Neural progenitor cell (in vitro differentiated cells): ENCODE data around the gene CHST3. TPM values are rescaled to one million over a fixed set of nuclear protein-coding genes. Genes with fewer than 3 reads are reported as not detected.
A peak's percentile ranks its signal among the peaks of the same experiment; 100 is the strongest.

Source experiments
- DNase-seq: peaks from one replicate; pipeline ENCODE4 v3.0.0-alpha.2; 2016; ENCODE audit warnings: low spot score
- H2AFZ ChIP-seq: fragments of 200-600 bp; sonication (generic); replicated peaks from 2 replicates; pipeline ENCODE4 v1.6.1; 2016; ENCODE audit warnings: antibody characterized with exemption
- H3F3A ChIP-seq: fragments of 200-600 bp; sonication (generic); 2 replicates; pipeline ENCODE4 v1.6.1; 2016; ENCODE audit warnings: antibody characterized with exemption, low read depth
- H3K27ac ChIP-seq: fragments of 200-600 bp; sonication (generic); 2 replicates; pipeline ENCODE4 v1.5.1; 2016; ENCODE audit warnings: mild to moderate bottlenecking
- H3K27me3 ChIP-seq: fragments of 200-600 bp; sonication (generic); 2 replicates; pipeline ENCODE4 v1.6.1; 2016; ENCODE audit warnings: mild to moderate bottlenecking, moderate library complexity
- H3K36me3 ChIP-seq: fragments of 200-600 bp; sonication (generic); 2 replicates; pipeline ENCODE4 v1.5.1; 2016
- H3K4me1 ChIP-seq: fragments of 200-600 bp; sonication (generic); 2 replicates; pipeline ENCODE4 v1.6.1; 2016; ENCODE audit warnings: mixed run types
- H3K4me2 ChIP-seq: fragments of 200-600 bp; sonication (generic); 2 replicates; pipeline ENCODE4 v1.6.1; 2016
- H3K4me3 ChIP-seq: fragments of 200-600 bp; sonication (generic); 2 replicates; pipeline ENCODE4 v1.5.1; 2016
- H3K79me2 ChIP-seq: fragments of 200-600 bp; sonication (generic); 2 replicates; pipeline ENCODE4 v1.6.1; 2016; ENCODE audit warnings: low read depth
- H3K9ac ChIP-seq: fragments of 200-600 bp; sonication (generic); 2 replicates; pipeline ENCODE4 v1.6.1; 2016
- H3K9me3 ChIP-seq: fragments of 200-600 bp; sonication (generic); 2 replicates; pipeline ENCODE4 v1.5.1; 2016; ENCODE audit warnings: low read depth
- H4K20me1 ChIP-seq: fragments of 200-600 bp; sonication (generic); 2 replicates; pipeline ENCODE4 v1.6.1; 2016; ENCODE audit warnings: low read depth
- H3K27ac Mint-ChIP-seq: 3 replicates; pipeline ENCODE4 v1.8.0; 2021; ENCODE audit warnings: mixed read lengths
- H3K27me3 Mint-ChIP-seq: 2 replicates; pipeline ENCODE4 v1.8.0; 2022; ENCODE audit warnings: low read depth, mild to moderate bottlenecking, inconsistent platforms, moderate library complexity, mixed read lengths; ENCODE audit not compliant: insufficient read depth
- H3K36me3 Mint-ChIP-seq: 3 replicates; pipeline ENCODE4 v1.8.0; 2021; ENCODE audit warnings: mixed read lengths
- H3K4me1 Mint-ChIP-seq: 3 replicates; pipeline ENCODE4 v1.8.0; 2021; ENCODE audit warnings: mixed read lengths
- H3K4me3 Mint-ChIP-seq: 3 replicates; pipeline ENCODE4 v1.8.0; 2021; ENCODE audit warnings: mild to moderate bottlenecking, moderate library complexity, mixed read lengths
- H3K9me3 Mint-ChIP-seq: 3 replicates; pipeline ENCODE4 v1.8.0; 2020; ENCODE audit warnings: mixed read lengths
- EZH2 ChIP-seq: fragments of 200-600 bp; sonication (generic); IDR thresholded peaks from 2 replicates; pipeline ENCODE4 v1.6.1; 2017; ENCODE audit warnings: antibody characterized with exemption, mild to moderate bottlenecking, moderate library complexity
- EZH2phosphoT487 ChIP-seq: fragments of 200-600 bp; sonication (generic); IDR thresholded peaks from 2 replicates; pipeline ENCODE4 v1.6.1; 2017; ENCODE audit warnings: antibody characterized with exemption
- total RNA-seq: library from RNA; depleted of rRNA; stranded (reverse); fragments of >200 nt; gene quantifications from 2 replicates; pipeline ENCODE4 v1.2.3, GENCODE V29; 2015; ENCODE audit warnings: low replicate concordance
- TF ChIP-seq, protein P1 (sequence below): fragments of 200-600 bp; sonication (generic); IDR thresholded peaks from 2 replicates; pipeline ENCODE4 v1.5.1; 2017; ENCODE audit warnings: antibody characterized with exemption, mild to moderate bottlenecking

Gene CHST3
- total RNA-seq, 1 donor from 2014 or later = 9.1 TPM

DNA sequence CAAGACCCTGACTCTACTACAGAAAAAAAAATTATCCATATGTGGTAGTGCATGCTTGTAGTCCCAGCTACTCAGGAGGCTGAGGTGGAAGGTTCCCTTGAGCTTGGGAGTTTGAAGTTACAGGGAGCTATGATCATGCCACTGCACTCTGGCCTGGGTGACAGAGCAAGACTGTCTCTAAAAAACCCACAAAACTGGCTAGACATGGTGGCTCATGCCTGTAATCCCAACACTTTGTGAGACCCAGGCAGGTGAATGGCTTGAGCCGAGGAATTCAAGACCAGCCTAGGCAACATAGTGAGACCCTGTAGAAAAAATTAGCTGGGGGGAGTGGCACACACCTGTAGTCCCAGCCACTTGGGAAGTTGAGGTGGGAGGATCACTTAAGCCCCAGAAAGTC lies 32.9 kb upstream of the CHST3 start:
- no peak for DNase-seq
- no peak overlapping the region for H3K4me2 ChIP-seq
- H3F3A ChIP-seq = no peaks in the 10 kb centered on the region
- no peak overlapping the region for H2AFZ ChIP-seq
- no peak overlapping the region for H3K27ac ChIP-seq
- no peaks in the 10 kb centered on the region for H3K79me2 ChIP-seq
- TF ChIP-seq, protein P1, sequence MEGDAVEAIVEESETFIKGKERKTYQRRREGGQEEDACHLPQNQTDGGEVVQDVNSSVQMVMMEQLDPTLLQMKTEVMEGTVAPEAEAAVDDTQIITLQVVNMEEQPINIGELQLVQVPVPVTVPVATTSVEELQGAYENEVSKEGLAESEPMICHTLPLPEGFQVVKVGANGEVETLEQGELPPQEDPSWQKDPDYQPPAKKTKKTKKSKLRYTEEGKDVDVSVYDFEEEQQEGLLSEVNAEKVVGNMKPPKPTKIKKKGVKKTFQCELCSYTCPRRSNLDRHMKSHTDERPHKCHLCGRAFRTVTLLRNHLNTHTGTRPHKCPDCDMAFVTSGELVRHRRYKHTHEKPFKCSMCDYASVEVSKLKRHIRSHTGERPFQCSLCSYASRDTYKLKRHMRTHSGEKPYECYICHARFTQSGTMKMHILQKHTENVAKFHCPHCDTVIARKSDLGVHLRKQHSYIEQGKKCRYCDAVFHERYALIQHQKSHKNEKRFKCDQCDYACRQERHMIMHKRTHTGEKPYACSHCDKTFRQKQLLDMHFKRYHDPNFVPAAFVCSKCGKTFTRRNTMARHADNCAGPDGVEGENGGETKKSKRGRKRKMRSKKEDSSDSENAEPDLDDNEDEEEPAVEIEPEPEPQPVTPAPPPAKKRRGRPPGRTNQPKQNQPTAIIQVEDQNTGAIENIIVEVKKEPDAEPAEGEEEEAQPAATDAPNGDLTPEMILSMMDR = no peak
- TF ChIP-seq EZH2 (no peak), EZH2phosphoT487 (no peak)
- H4K20me1 ChIP-seq = no peaks in the 10 kb centered on the region
- no peak overlapping the region for H3K4me3 ChIP-seq
- Mint-ChIP-seq H3K27ac (no peak overlapping the region), H3K4me1 (no peaks in the 10 kb centered on the region), H3K4me3 (no peak overlapping the region), H3K9me3 (peaks cover 18% of the 10 kb centered on the region), H3K27me3 (no peaks in the 10 kb centered on the region), H3K36me3 (peaks cover 4% of the 10 kb centered on the region)
- H3K9me3 ChIP-seq = no peaks in the 10 kb centered on the region
- no peak overlapping the region for H3K9ac ChIP-seq
- no peaks in the 10 kb centered on the region for H3K36me3 ChIP-seq
- no peaks in the 10 kb centered on the region for H3K4me1 ChIP-seq
- H3K27me3 ChIP-seq = no peaks in the 10 kb centered on the region

DNA sequence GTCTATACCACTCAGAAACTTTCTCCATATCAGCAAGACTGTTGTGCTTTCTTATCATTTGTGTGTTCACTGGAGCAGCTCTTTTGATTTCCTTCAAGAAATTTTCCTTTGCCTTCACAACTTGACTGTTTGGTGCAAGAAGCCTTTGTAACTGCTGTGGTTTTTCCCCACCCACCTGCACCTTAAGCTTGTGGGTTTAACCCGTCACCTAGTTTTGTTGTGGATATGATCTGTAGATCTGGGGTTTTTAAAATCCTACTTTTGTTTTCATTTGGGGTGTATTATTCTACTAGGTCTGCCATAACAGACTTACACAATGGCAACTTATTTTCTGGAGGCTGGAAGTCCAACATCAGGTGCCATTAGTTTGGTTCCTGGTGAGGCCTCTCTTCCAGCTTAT lies 30.5 kb upstream of the CHST3 start:
- peaks cover 5% of the 10 kb centered on the region for H3F3A ChIP-seq
- H3K27ac Mint-ChIP-seq = peak overlapping the region; percentile 21
- no peak for TF ChIP-seq EZH2phosphoT487
- TF ChIP-seq, protein P1 = no peak
- no peak for TF ChIP-seq EZH2

DNA sequence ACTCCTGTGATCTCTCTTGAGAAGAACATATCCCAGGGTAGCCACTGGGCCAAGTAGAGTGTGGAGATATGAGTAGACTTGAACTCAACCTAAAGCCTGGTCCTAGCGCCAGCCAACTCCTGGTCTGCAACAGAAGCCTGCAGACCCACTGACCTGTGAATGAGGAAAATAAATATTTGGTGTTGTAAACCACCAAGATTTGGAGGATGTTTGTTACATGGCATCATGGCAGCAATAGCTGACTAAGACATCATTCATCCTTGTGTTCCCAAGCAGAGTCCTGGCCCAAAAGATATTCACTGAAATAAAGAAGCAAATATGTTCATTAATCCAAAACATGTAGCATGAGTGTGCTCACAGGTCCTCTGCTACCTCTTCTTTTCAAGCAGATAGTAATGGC lies 26.0 kb upstream of the CHST3 start:
- no peaks in the 10 kb centered on the region for H3K79me2 ChIP-seq
- TF ChIP-seq EZH2phosphoT487 (no peak), EZH2 (no peak)
- TF ChIP-seq, protein P1 = no peak
- peaks cover 38% of the 10 kb centered on the region for H3K9me3 Mint-ChIP-seq

More for the DNA sequence above, 30.5 kb upstream of the CHST3 start:
- no peak overlapping the region for H2AFZ ChIP-seq
- Mint-ChIP-seq H3K4me1 (peaks cover 2% of the 10 kb centered on the region), H3K9me3 (peaks cover 27% of the 10 kb centered on the region), H3K27me3 (no peaks in the 10 kb centered on the region), H3K4me3 (no peak overlapping the region), H3K36me3 (peaks cover 4% of the 10 kb centered on the region)
- no peaks in the 10 kb centered on the region for H3K36me3 ChIP-seq
- H3K4me1 ChIP-seq = no peaks in the 10 kb centered on the region
- H3K27me3 ChIP-seq = no peaks in the 10 kb centered on the region
- H3K4me3 ChIP-seq = no peak overlapping the region
- H3K9ac ChIP-seq = no peak overlapping the region
- H3K79me2 ChIP-seq = no peaks in the 10 kb centered on the region
- H3K27ac ChIP-seq = no peak overlapping the region
- no peak overlapping the region for H3K4me2 ChIP-seq
- H4K20me1 ChIP-seq = no peaks in the 10 kb centered on the region
- H3K9me3 ChIP-seq = no peaks in the 10 kb centered on the region
- DNase-seq = no peak

More for the DNA sequence above, 26.0 kb upstream of the CHST3 start:
- H4K20me1 ChIP-seq = no peaks in the 10 kb centered on the region
- no peak overlapping the region for H3K27ac ChIP-seq
- Mint-ChIP-seq H3K4me3 (no peak overlapping the region), H3K4me1 (peaks cover 10% of the 10 kb centered on the region), H3K27me3 (peaks cover 9% of the 10 kb centered on the region), H3K36me3 (peaks cover 3% of the 10 kb centered on the region), H3K27ac (no peak overlapping the region)
- H3K9me3 ChIP-seq = no peaks in the 10 kb centered on the region
- H3K36me3 ChIP-seq = no peaks in the 10 kb centered on the region
- no peak overlapping the region for H2AFZ ChIP-seq
- H3K27me3 ChIP-seq = no peaks in the 10 kb centered on the region
- no peak overlapping the region for H3K9ac ChIP-seq
- no peak overlapping the region for H3K4me3 ChIP-seq
- H3K4me2 ChIP-seq = no peak overlapping the region
- peaks cover 9% of the 10 kb centered on the region for H3F3A ChIP-seq
- no peaks in the 10 kb centered on the region for H3K4me1 ChIP-seq
- DNase-seq = no peak
